SK-N-SH treated with all-trans-retinoic acid at 6 μM for 48 hours (cell line): ENCODE data around the gene PSME1.

ENCODE experiments used
- ATAC-seq: fragments of 200-7000 bp; cut with Tn5 transposase; 3 replicates; pipeline ENCODE4 v1.9.1; 2020; ENCODE audit warnings: mild to moderate bottlenecking, moderate library complexity
- ARNTL ChIP-seq: fragments of 450-650 bp; formaldehyde crosslinking; IDR thresholded peaks from 2 replicates; pipeline ENCODE4 v1.5.0; 2020; ENCODE audit warnings: low read depth, mild to moderate bottlenecking, moderate library complexity, borderline replicate concordance
- BACH2 ChIP-seq: fragments of 250-450 bp; sonication (Bioruptor Pico); IDR thresholded peaks from 2 replicates; pipeline ENCODE4 v1.9.0; 2021; ENCODE audit warnings: mild to moderate bottlenecking, borderline replicate concordance
- CREB5 ChIP-seq: fragments of 250-450 bp; sonication (Bioruptor Pico); IDR thresholded peaks from 2 replicates; pipeline ENCODE4 v1.5.1; 2020; ENCODE audit warnings: low read depth, mild to moderate bottlenecking, moderate library complexity
- CSDC2 ChIP-seq: fragments of 250-450 bp; sonication (Bioruptor Pico); IDR thresholded peaks from 2 replicates; pipeline ENCODE4 v1.5.0; 2020; ENCODE audit warnings: mild to moderate bottlenecking, moderate library complexity
- ESRRG ChIP-seq: fragments of 250-450 bp; sonication (Bioruptor Pico); IDR thresholded peaks from 2 replicates; pipeline ENCODE4 v1.6.1; 2021; ENCODE audit warnings: mild to moderate bottlenecking
- ISL1 ChIP-seq: fragments of 250-450 bp; sonication (Bioruptor Pico); IDR thresholded peaks from 2 replicates; pipeline ENCODE4 v2.1.2; 2022; ENCODE audit warnings: mild to moderate bottlenecking, moderate library complexity
- OSR1 ChIP-seq: fragments of 250-450 bp; sonication (Bioruptor Pico); IDR thresholded peaks from 2 replicates; pipeline ENCODE4 v1.8.0; 2022; ENCODE audit warnings: moderate library complexity, mild to moderate bottlenecking, inconsistent platforms
- PATZ1 ChIP-seq: fragments of 250-450 bp; sonication (Bioruptor Pico); IDR thresholded peaks from 2 replicates; pipeline ENCODE4 v1.8.0; 2020; ENCODE audit warnings: mild to moderate bottlenecking, moderate library complexity, borderline replicate concordance
- POU6F1 ChIP-seq: fragments of 250-450 bp; sonication (Bioruptor Pico); IDR thresholded peaks from 2 replicates; pipeline ENCODE4 v1.8.0; 2021; ENCODE audit warnings: low read depth, mild to moderate bottlenecking, moderate library complexity, borderline replicate concordance
- PPARA ChIP-seq: fragments of 250-450 bp; sonication (Bioruptor Pico); IDR thresholded peaks from 2 replicates; pipeline ENCODE4 v1.5.0; 2020; ENCODE audit warnings: mild to moderate bottlenecking, borderline replicate concordance
- RARB ChIP-seq: fragments of 250-450 bp; sonication (Bioruptor Pico); IDR thresholded peaks from 2 replicates; pipeline ENCODE4 v1.8.0; 2021; ENCODE audit warnings: mild to moderate bottlenecking, moderate library complexity
- SNAI2 ChIP-seq: fragments of 250-450 bp; sonication (Bioruptor Pico); IDR thresholded peaks from 2 replicates; pipeline ENCODE4 v1.5.0; 2020; ENCODE audit warnings: mild to moderate bottlenecking, moderate library complexity
- TCF4 ChIP-seq: fragments of 250-450 bp; sonication (Bioruptor Pico); IDR thresholded peaks from 2 replicates; pipeline ENCODE4 v1.8.0; 2021; ENCODE audit warnings: mild to moderate bottlenecking, moderate library complexity, borderline replicate concordance
- TOX ChIP-seq: fragments of 250-450 bp; sonication (Bioruptor Pico); IDR thresholded peaks from 2 replicates; pipeline ENCODE4 v1.8.0; 2021; ENCODE audit warnings: mild to moderate bottlenecking, moderate library complexity, borderline replicate concordance
- TSHZ2 ChIP-seq: fragments of 250-450 bp; sonication (Bioruptor Pico); IDR thresholded peaks from 2 replicates; pipeline ENCODE4 v1.5.0; 2020; ENCODE audit warnings: mild to moderate bottlenecking, moderate library complexity
- ZC3H10 ChIP-seq: fragments of 250-450 bp; sonication (Bioruptor Pico); IDR thresholded peaks from 2 replicates; pipeline ENCODE4 v1.5.1; 2021; ENCODE audit warnings: mild to moderate bottlenecking, moderate library complexity
- ZFP3 ChIP-seq: fragments of 250-450 bp; sonication (Bioruptor Pico); IDR thresholded peaks from 2 replicates; pipeline ENCODE4 v1.5.0; 2020; ENCODE audit warnings: mild to moderate bottlenecking, moderate library complexity
- ZFP30 ChIP-seq: fragments of 450-650 bp; formaldehyde crosslinking; IDR thresholded peaks from 2 replicates; pipeline ENCODE4 v1.5.0; 2022; ENCODE audit warnings: mild to moderate bottlenecking, moderate library complexity
- ZNF565 ChIP-seq: fragments of 450-650 bp; formaldehyde crosslinking; conservative IDR thresholded peaks from 2 replicates; pipeline ENCODE4 v1.5.0; 2020; ENCODE audit warnings: low read depth, mild to moderate bottlenecking, moderate library complexity
- ZNF70 ChIP-seq: fragments of 450-650 bp; formaldehyde crosslinking; IDR thresholded peaks from 2 replicates; pipeline ENCODE4 v1.5.0; 2020; ENCODE audit warnings: mild to moderate bottlenecking, moderate library complexity
- ZNF8 ChIP-seq: fragments of 450-650 bp; formaldehyde crosslinking; IDR thresholded peaks from 2 replicates; pipeline ENCODE4 v1.5.0; 2020; ENCODE audit warnings: mild to moderate bottlenecking, moderate library complexity

PSME1 gene

GRCh38 chr14:24177041-24177825 lies 41.2 kb downstream of the PSME1 start (continued):
- TF ChIP-seq TOX (CRISPR knock-in tag) (no peak), PPARA (no peak), OSR1 (CRISPR knock-in tag) (no peak), BACH2 (no peak), ZFP30 (CRISPR knock-in tag) (no peak)
- TF ChIP-seq, all 23 proteins: peak for 0

- no peak for TF ChIP-seq PATZ1
- no peak for TF ChIP-seq POU6F1
- no peak for TF ChIP-seq ZNF8 (CRISPR knock-in tag)
- TF ChIP-seq ZNF565 (CRISPR knock-in tag), result no peak
- no peak for TF ChIP-seq OSR1 (CRISPR knock-in tag)
- no peak for TF ChIP-seq TCF4 (CRISPR knock-in tag)
- no peak for TF ChIP-seq ZC3H10
- TF ChIP-seq CSDC2 (CRISPR knock-in tag), result no peak
- no peak for TF ChIP-seq SNAI2 (CRISPR knock-in tag)
- TF ChIP-seq TSHZ2 (CRISPR knock-in tag), result no peak
- TF ChIP-seq ZFP3 (CRISPR knock-in tag), result no peak
- TF ChIP-seq ARNTL, result no peak
- ATAC-seq, result no peak
Measured at GRCh38 chr14:24177891-24178290, 41.9 kb downstream of the PSME1 start.

- ATAC-seq, result no peak
- no peak for TF ChIP-seq CSDC2 (CRISPR knock-in tag)
- no peak for TF ChIP-seq POU6F1
- no peak for TF ChIP-seq BACH2
- no peak for TF ChIP-seq PPARA
- TF ChIP-seq SNAI2 (CRISPR knock-in tag), result no peak
- no peak for TF ChIP-seq CREB5
- TF ChIP-seq PATZ1, result no peak
- no peak for TF ChIP-seq ISL1 (CRISPR knock-in tag)
- no peak for TF ChIP-seq ESRRG (CRISPR knock-in tag)
- TF ChIP-seq ZNF70 (CRISPR knock-in tag), result no peak
- no peak for TF ChIP-seq ARNTL
- no peak for TF ChIP-seq RARB (CRISPR knock-in tag)
- no peak for TF ChIP-seq TSHZ2 (CRISPR knock-in tag)
Measured at GRCh38 chr14:24178399-24179178, 42.6 kb downstream of the PSME1 start.
